H1 (cell line): Measurements from ENCODE around the gene TRAPPC12. TPM values are rescaled to one million over a fixed set of nuclear protein-coding genes. Genes with fewer than 3 reads are reported as not detected.

Experiments used
- CTCF ChIA-PET: fragments of 300-600 bp; sonication (Branson Sonifier 250); formaldehyde crosslinking; loops from one replicate; lab custom pipeline; 2021; ENCODE audit not compliant: partially characterized antibody; lab: Charles Lee
- POLR2A ChIA-PET: fragments of 300-600 bp; sonication (Branson Sonifier 250); formaldehyde crosslinking; loops from one replicate; lab custom pipeline; 2021; ENCODE audit warnings: inconsistent platforms; ENCODE audit not compliant: partially characterized antibody; lab: Charles Lee
- DNase-seq, 2 experiments: peaks; one replicate each; pipeline versions ENCODE4 v3.0.0 to v3.0.0-alpha.2; 2010 to 2022; ENCODE audit warnings: low spot score in 2 of 2, low read depth in 1 of 2, mixed read lengths in 1 of 2
- FAIRE-seq: peaks from 2 replicates; lab custom pipeline; 2011; peaks lifted over from hg19 to GRCh38; lab: Jason Lieb, UNC
- H2AFZ ChIP-seq: 2 replicates; pipeline ENCODE4 v1.8.1; 2012; ENCODE audit warnings: low read length, inconsistent platforms
- H2AK5ac ChIP-seq: 2 replicates; pipeline ENCODE4 v1.6.1; 2013; ENCODE audit warnings: low read depth, low read length
- H2BK120ac ChIP-seq: replicated peaks from 2 replicates; pipeline ENCODE3; 2013; ENCODE audit warnings: low read depth, low read length, inconsistent platforms
- H2BK12ac ChIP-seq: 2 replicates; pipeline ENCODE4 v1.6.1; 2013; ENCODE audit warnings: low read depth, low read length
- H2BK15ac ChIP-seq: 2 replicates; pipeline ENCODE4 v1.6.1; 2013; ENCODE audit warnings: low read length
- H2BK20ac ChIP-seq: 2 replicates; pipeline ENCODE4 v1.6.1; 2013; ENCODE audit warnings: low read length
- H2BK5ac ChIP-seq: 2 replicates; pipeline ENCODE4 v1.6.1; 2013; ENCODE audit warnings: low read depth, low read length
- H3K14ac ChIP-seq: 2 replicates; pipeline ENCODE4 v1.6.1; 2013; ENCODE audit warnings: inconsistent platforms; ENCODE audit not compliant: insufficient read length
- H3K18ac ChIP-seq: 2 replicates; pipeline ENCODE4 v1.6.1; 2013; ENCODE audit warnings: low read length; ENCODE audit errors: extremely low read depth
- H3K23ac ChIP-seq: 2 replicates; pipeline ENCODE4 v1.6.1; 2013; ENCODE audit warnings: inconsistent platforms; ENCODE audit not compliant: insufficient read length
- H3K23me2 ChIP-seq: 2 replicates; pipeline ENCODE4 v1.6.1; 2013; ENCODE audit warnings: low read depth, low read length
- H3K27ac ChIP-seq: 2 replicates; pipeline ENCODE4 v1.6.1; 2011; ENCODE audit warnings: low read depth, low read length, inconsistent platforms
- H3K27me3 ChIP-seq, 4 experiments: replicated peaks in 1 of 4; 1 replicate in 1 of 4; 2 replicates in 3 of 4; pipeline versions ENCODE4 v1.6.1 to v1.8.1; 2011 to 2013; ENCODE audit warnings: low read length in 3 of 4, mild to moderate bottlenecking in 3 of 4, inconsistent platforms in 2 of 4, mixed read lengths in 2 of 4, moderate library complexity in 1 of 4; ENCODE audit not compliant: control insufficient read depth in 3 of 4, insufficient read depth in 3 of 4; ENCODE audit errors: extremely low read depth in 1 of 4
- H3K36me3 ChIP-seq, 4 experiments: 2 replicates each; pipeline versions ENCODE4 v1.6.1 to v1.8.1; 2011 to 2013; ENCODE audit warnings: mild to moderate bottlenecking in 4 of 4, low read length in 3 of 4, moderate library complexity in 2 of 4, control low read depth in 1 of 4, inconsistent platforms in 1 of 4; ENCODE audit not compliant: insufficient read depth in 4 of 4, control insufficient read depth in 2 of 4
- H3K4ac ChIP-seq: replicated peaks from 2 replicates; pipeline ENCODE3; 2013; ENCODE audit warnings: low read length, low read depth, mixed read lengths, inconsistent platforms; ENCODE audit not compliant: insufficient read length
- H3K4me1 ChIP-seq, 4 experiments: replicated peaks in 1 of 4; 1 replicate in 1 of 4; 2 replicates in 3 of 4; pipeline versions ENCODE4 v1.6.1 to v1.8.1; 2011 to 2013; ENCODE audit warnings: low read length in 3 of 4, inconsistent platforms in 2 of 4, mixed read lengths in 1 of 4; ENCODE audit not compliant: insufficient read depth in 4 of 4, control insufficient read depth in 3 of 4
- H3K4me2 ChIP-seq, 2 experiments: 2 replicates each; pipeline versions ENCODE4 v1.6.1 to v1.8.1; 2011 to 2013; ENCODE audit warnings: low read depth in 2 of 2, low read length in 2 of 2, control low read depth in 1 of 2, inconsistent platforms in 1 of 2, mild to moderate bottlenecking in 1 of 2; ENCODE audit not compliant: insufficient read depth in 1 of 2
- H3K4me3 ChIP-seq, 4 experiments: fragments of 200-600, 300-600 bp in 1 of 4; sonication (generic), shearing (Covaris generic), sonication (Bioruptor Twin) in 1 of 4; 2 replicates each; pipeline versions ENCODE4 v1.5.1 to v1.8.1; 2011 to 2016; ENCODE audit warnings: low read length in 4 of 4, low read depth in 3 of 4, control low read depth in 2 of 4, inconsistent platforms in 2 of 4, mild to moderate bottlenecking in 2 of 4, mixed read lengths in 1 of 4, moderate library complexity in 1 of 4; ENCODE audit not compliant: insufficient read depth in 2 of 4; ENCODE audit errors: extremely low read depth in 1 of 4
- H3K56ac ChIP-seq: replicated peaks from 2 replicates; pipeline ENCODE3; 2013; ENCODE audit warnings: low read depth, mild to moderate bottlenecking, mixed read lengths, low read length, inconsistent platforms; ENCODE audit not compliant: insufficient read length
- H3K79me1 ChIP-seq: 2 replicates; pipeline ENCODE4 v1.6.1; 2013; ENCODE audit warnings: low read depth, low read length, control low read depth
- H3K79me2 ChIP-seq, 2 experiments: 2 replicates each; pipeline versions ENCODE4 v1.6.1 to v1.8.1; 2012 to 2013; ENCODE audit warnings: low read length in 2 of 2, mild to moderate bottlenecking in 2 of 2, inconsistent platforms in 1 of 2; ENCODE audit not compliant: insufficient read depth in 2 of 2, control insufficient read depth in 1 of 2
- H3K9ac ChIP-seq, 4 experiments: replicated peaks in 1 of 4; 1 replicate in 1 of 4; 2 replicates in 3 of 4; pipeline versions ENCODE4 v1.6.1 to v1.8.1; 2011 to 2013; ENCODE audit warnings: low read depth in 3 of 4, low read length in 3 of 4, control low read depth in 2 of 4, mild to moderate bottlenecking in 2 of 4, moderate library complexity in 2 of 4, inconsistent platforms in 1 of 4; ENCODE audit errors: extremely low read depth in 1 of 4
- H3K9me3 ChIP-seq, 2 experiments: 2 replicates each; pipeline versions ENCODE4 v1.6.1 to v1.8.1; 2012 to 2013; ENCODE audit warnings: mild to moderate bottlenecking in 2 of 2, moderate library complexity in 2 of 2, control low read depth in 1 of 2, inconsistent platforms in 1 of 2, low read depth in 1 of 2, low read length in 1 of 2, mixed read lengths in 1 of 2; ENCODE audit not compliant: insufficient read depth in 2 of 2
- H4K20me1 ChIP-seq, 2 experiments: replicated peaks in 1 of 2; 2 replicates each; pipeline versions ENCODE3 to v1.8.1; 2011 to 2013; ENCODE audit warnings: inconsistent platforms in 2 of 2, low read length in 2 of 2, mild to moderate bottlenecking in 1 of 2; ENCODE audit not compliant: insufficient read depth in 2 of 2, control insufficient read depth in 1 of 2
- H4K5ac ChIP-seq: 2 replicates; pipeline ENCODE4 v1.6.1; 2013; ENCODE audit warnings: low read length, low read depth, mixed read lengths, inconsistent platforms; ENCODE audit not compliant: insufficient read length
- H4K8ac ChIP-seq: 2 replicates; pipeline ENCODE4 v1.8.0; 2013; ENCODE audit warnings: mild to moderate bottlenecking, moderate library complexity, low read length, inconsistent platforms; ENCODE audit not compliant: insufficient read depth; ENCODE audit errors: extremely low read depth
- H4K91ac ChIP-seq: replicated peaks from 2 replicates; pipeline ENCODE3; 2013; ENCODE audit warnings: low read length, mixed read lengths, inconsistent platforms; ENCODE audit not compliant: insufficient read length
- BACH1 ChIP-seq: IDR thresholded peaks from 2 replicates; pipeline ENCODE4 v1.6.1; 2012; ENCODE audit warnings: low read length, improper control_type of control experiment
- CBX8 ChIP-seq: fragments of 300-800, 300-1000 bp; sonication (generic); IDR thresholded peaks from 2 replicates; pipeline ENCODE4 v1.7.1; 2016; ENCODE audit warnings: low read depth, low read length, borderline replicate concordance
- CREB1 ChIP-seq: IDR thresholded peaks from 2 replicates; pipeline ENCODE4 v1.6.1; 2012; ENCODE audit warnings: inconsistent platforms
- EGR1 ChIP-seq: IDR thresholded peaks from 2 replicates; pipeline ENCODE4 v1.6.1; 2011; ENCODE audit warnings: low read depth, low read length, borderline replicate concordance
- GABPA ChIP-seq: IDR thresholded peaks from 2 replicates; pipeline ENCODE4 v1.6.1; 2011; ENCODE audit warnings: mild to moderate bottlenecking, low read length, moderate library complexity, borderline replicate concordance; ENCODE audit not compliant: insufficient read depth
- HDAC2 ChIP-seq, 2 experiments: fragments of 300-600 bp in 1 of 2; sonication (generic) in 1 of 2; IDR thresholded peaks; 2 replicates each; pipeline ENCODE4 v1.6.1; 2011 to 2012; ENCODE audit warnings: low read depth in 2 of 2, low read length in 2 of 2, mild to moderate bottlenecking in 2 of 2, moderate library complexity in 2 of 2, borderline replicate concordance in 1 of 2, inconsistent platforms in 1 of 2
- JUN ChIP-seq: IDR thresholded peaks from 2 replicates; pipeline ENCODE4 v1.6.1; 2011; ENCODE audit warnings: low read depth, mild to moderate bottlenecking, improper control_type of control experiment, low read length
- NANOG ChIP-seq: IDR thresholded peaks from 2 replicates; pipeline ENCODE4 v1.6.1; 2011; ENCODE audit warnings: low read length, low read depth, mild to moderate bottlenecking, inconsistent platforms; ENCODE audit not compliant: insufficient read depth, poor library complexity, severe bottlenecking
- RBBP5 ChIP-seq: IDR thresholded peaks from 2 replicates; pipeline ENCODE4 v1.7.1; 2012; ENCODE audit warnings: low read depth, mild to moderate bottlenecking, inconsistent platforms, low read length, moderate library complexity, borderline replicate concordance
- SIRT6 ChIP-seq: IDR thresholded peaks from one replicate; pipeline ENCODE4 v1.7.1; 2012; ENCODE audit warnings: low read length, inconsistent platforms
- SIX5 ChIP-seq: IDR thresholded peaks from 2 replicates; pipeline ENCODE4 v1.6.1; 2011; ENCODE audit warnings: mild to moderate bottlenecking, low read depth, low read length
- SRF ChIP-seq: IDR thresholded peaks from 2 replicates; pipeline ENCODE4 v1.6.1; 2011; ENCODE audit warnings: mild to moderate bottlenecking, low read depth, low read length, moderate library complexity
- WGBS, 2 experiments: shearing (Covaris generic) in 1 of 2; methylation state at CpG; one replicate each; pipeline versions ENCODE4 v1.1.6 to v1.1.7; 2013 to 2015; ENCODE audit warnings: low lambda C conversion rate in 2 of 2, mixed read lengths in 2 of 2, inconsistent platforms in 1 of 2, low coverage in 1 of 2, missing lambda C conversion rate in 1 of 2; ENCODE audit not compliant: insufficient replicate concordance in 2 of 2, insufficient coverage in 1 of 2, insufficient read length in 1 of 2; ENCODE audit errors: extremely low coverage in 1 of 2, missing lambda C conversion rate in 1 of 2; 5-methylcytosine and 5-hydroxymethylcytosine counted together
- polyA plus RNA-seq, 7 experiments: library from polyadenylated mRNA; depleted of rRNA in 3 of 7; stranded (reverse) in 5 of 7; unstranded in 2 of 7; fragments of >200 nt in 5 of 7; fragments of 200-250 nt in 2 of 7; gene quantifications; 1 replicate in 5 of 7; 2 replicates in 1 of 7; 4 replicates in 1 of 7; pipeline versions ENCODE4 v1.2.1 to v1.2.3, GENCODE V29; 2011 to 2013; ENCODE audit warnings: missing spikeins in 2 of 7, mixed read lengths in 2 of 7
- total RNA-seq: library from RNA; stranded (reverse); fragmentation: NEBNext Ultra II Directional; extraction: Animal tissue kit (Norgen Biotek cat#: 25700); gene quantifications from 2 replicates; pipeline ENCODE4 v1.2.1, GENCODE V29; 2021
- TF ChIP-seq, protein P1 (sequence below): IDR thresholded peaks from 2 replicates; pipeline ENCODE4 v1.6.1; 2012; ENCODE audit warnings: low read length, inconsistent platforms

The TRAPPC12 gene
- total and polyA plus RNA-seq, 2 of the 8 experiments (the other 6 are each of a cell fraction or from before 2014, with no cell fraction given), result 35.0 to 67.3 TPM

DNA sequence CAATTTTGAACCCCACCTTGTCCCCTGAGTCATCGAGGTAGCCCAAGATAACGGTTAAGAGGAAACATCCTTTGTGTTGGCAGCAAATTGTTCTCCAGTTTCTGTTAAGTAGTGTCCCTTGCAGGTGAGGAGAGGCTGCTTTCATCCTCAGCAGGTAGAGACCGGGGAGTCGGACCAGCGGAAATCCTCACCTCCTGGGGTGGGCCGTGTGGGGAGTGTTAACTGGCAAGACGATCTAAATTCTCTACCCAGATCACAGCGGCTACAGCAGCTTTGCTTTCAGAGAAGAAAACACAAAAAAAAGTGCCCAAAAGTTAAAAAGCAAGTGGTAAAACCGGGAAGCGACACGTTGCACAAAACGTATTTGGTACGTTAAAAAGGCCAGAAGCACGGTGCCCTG is 76.6 kb downstream of the TRAPPC12 start:
- no peak overlapping the region for H3K4ac ChIP-seq
- no peaks in the 10 kb centered on the region for H3K79me2 ChIP-seq
- H3K36me3 ChIP-seq, result peaks cover 0 to 7% (median 2%) of the 10 kb centered on the region in 4 experiments; a peak in 1 of 8 replicates
- no peak overlapping the region for H4K8ac ChIP-seq
- H3K27ac ChIP-seq, result no peak overlapping the region
- H3K23ac ChIP-seq, result no peak overlapping the region
- no peak overlapping the region for H3K56ac ChIP-seq
- H2BK20ac ChIP-seq, result no peak overlapping the region
- no peak overlapping the region for H3K4me2 ChIP-seq
- WGBS, 2 experiments, result 92% methylated on average over 13 of the region's 14 CpGs; no CpG with 5 or more reads in 1 of the 2 experiments
- H4K5ac ChIP-seq, result no peak overlapping the region
- peaks cover 0 to 7% of the 10 kb centered on the region in 2 experiments for H4K20me1 ChIP-seq
- ChIA-PET POLR2A (no interaction called here), CTCF (interaction anchor here (0.6 to 5.4 kb wide), 4 partner anchors 9 to 84 kb away, joined by 3 to 33 read pairs (median 3); no protein-coding TSS in a partner anchor)
- no peaks in the 10 kb centered on the region for H3K9me3 ChIP-seq
- no peak overlapping the region for H2BK120ac ChIP-seq
- H3K18ac ChIP-seq, result no peak overlapping the region
- H4K91ac ChIP-seq, result no peak overlapping the region
- no peak overlapping the region for H3K14ac ChIP-seq
- no peak overlapping the region for H2BK12ac ChIP-seq
- no peak overlapping the region for H2BK15ac ChIP-seq
- H3K79me1 ChIP-seq, result no peaks in the 10 kb centered on the region; the same call in 1 of the 2 replicates
- no peak overlapping the region for H2BK5ac ChIP-seq
- FAIRE-seq (no peak), DNase-seq (no peak)
- no peak overlapping the region for H2AK5ac ChIP-seq
- H3K4me1 ChIP-seq, result peaks cover 0 to under 1% (median 0%) of the 10 kb centered on the region in 4 experiments; a peak in 3 of 7 replicates
- no peak overlapping the region for H2AFZ ChIP-seq
- H3K27me3 ChIP-seq, result no peaks in the 10 kb centered on the region
- H3K9ac ChIP-seq, result no peak overlapping the region
- no peaks in the 10 kb centered on the region for H3K23me2 ChIP-seq
- no peak overlapping the region for H3K4me3 ChIP-seq
- TF ChIP-seq NANOG, result no peak
- TF ChIP-seq SIX5, result no peak
- TF ChIP-seq SRF, result no peak
- no peak for TF ChIP-seq EGR1
- no peak for TF ChIP-seq JUN
- TF ChIP-seq, protein P1, sequence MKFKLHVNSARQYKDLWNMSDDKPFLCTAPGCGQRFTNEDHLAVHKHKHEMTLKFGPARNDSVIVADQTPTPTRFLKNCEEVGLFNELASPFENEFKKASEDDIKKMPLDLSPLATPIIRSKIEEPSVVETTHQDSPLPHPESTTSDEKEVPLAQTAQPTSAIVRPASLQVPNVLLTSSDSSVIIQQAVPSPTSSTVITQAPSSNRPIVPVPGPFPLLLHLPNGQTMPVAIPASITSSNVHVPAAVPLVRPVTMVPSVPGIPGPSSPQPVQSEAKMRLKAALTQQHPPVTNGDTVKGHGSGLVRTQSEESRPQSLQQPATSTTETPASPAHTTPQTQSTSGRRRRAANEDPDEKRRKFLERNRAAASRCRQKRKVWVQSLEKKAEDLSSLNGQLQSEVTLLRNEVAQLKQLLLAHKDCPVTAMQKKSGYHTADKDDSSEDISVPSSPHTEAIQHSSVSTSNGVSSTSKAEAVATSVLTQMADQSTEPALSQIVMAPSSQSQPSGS, result no peak
- TF ChIP-seq CBX8, result no peak
- TF ChIP-seq CREB1, result no peak
- no peak for TF ChIP-seq SIRT6
- no peak for TF ChIP-seq HDAC2 (IDR thresholded peaks at IDR 0.05; ENCODE audit: borderline replicate concordance in 1 of 2, low read depth in 2 of 2, low read length in 2 of 2)
- TF ChIP-seq RBBP5, result no peak
- no peak for TF ChIP-seq GABPA
- no peak for TF ChIP-seq BACH1
